Fibroblast of mammary gland (primary cell): ENCODE measurements around the gene DGKG.

ENCODE experiments used
- DNase-seq: peaks from one replicate; pipeline ENCODE4 v3.0.0-alpha.2; 2010; ENCODE audit warnings: low read depth
- H3K4me3 ChIP-seq: 2 replicates; pipeline ENCODE4 v1.5.1; 2011; ENCODE audit warnings: low read depth, mild to moderate bottlenecking, low read length, moderate library complexity; ENCODE audit not compliant: control insufficient read depth
- CTCF ChIP-seq: conservative IDR thresholded peaks from 2 replicates; pipeline ENCODE4 v1.5.1; 2011; ENCODE audit warnings: low read depth, low read length, inconsistent platforms; ENCODE audit not compliant: control insufficient read depth, insufficient read depth

The DGKG gene

GRCh38 chr3:186321746-186322145 lies 40.3 kb downstream of the DGKG start:
- no peak for TF ChIP-seq CTCF
- DNase-seq: no peak
- no peak overlapping the region for H3K4me3 ChIP-seq

GRCh38 chr3:186320862-186321568 lies 41.0 kb downstream of the DGKG start:
- DNase-seq: peak; percentile 30
- TF ChIP-seq CTCF: no peak
- H3K4me3 ChIP-seq: no peak overlapping the region

GRCh38 chr3:186319945-186320344 lies 42.1 kb downstream of the DGKG start:
- TF ChIP-seq CTCF: no peak
- no peak overlapping the region for H3K4me3 ChIP-seq
- no peak for DNase-seq

GRCh38 chr3:186318135-186318534 lies 43.9 kb downstream of the DGKG start:
- no peak for TF ChIP-seq CTCF
- H3K4me3 ChIP-seq: no peak overlapping the region
- DNase-seq: no peak

- DNase-seq: no peak
- H3K4me3 ChIP-seq: no peak overlapping the region
- TF ChIP-seq CTCF: no peak
Observed at GRCh38 chr3:186317478-186317877, 44.6 kb downstream of the DGKG start.

- TF ChIP-seq CTCF: no peak
- no peak for DNase-seq
Observed at GRCh38 chr3:186316666-186317260, 45.3 kb downstream of the DGKG start.

More at GRCh38 chr3:186316666-186317260, 45.3 kb downstream of the DGKG start:
- no peak overlapping the region for H3K4me3 ChIP-seq
